ENCODE data around the gene MANBA.
"Not testable (repeated sequence)": the region's sequence is repeated elsewhere in the genome, so short reads cannot be mapped to it uniquely, and the experiment has no call there.

MANBA gene

GRCh38 chr4:102667001-102667400, 93.8 kb downstream of the MANBA start:
- DNase-seq, result no peak

GRCh38 chr4:102665527-102665926, 95.2 kb downstream of the MANBA start:
- no peak for DNase-seq

GRCh38 chr4:102663073-102663472, 97.7 kb downstream of the MANBA start:
- no peak for DNase-seq

- DNase-seq, result no peak
Measured at GRCh38 chr4:102657206-102657605, 103.6 kb downstream of the MANBA start.

- DNase-seq, result peak in 1 of 2 donors; percentile 30
Measured at GRCh38 chr4:102647117-102647516, 113.7 kb downstream of the MANBA start.

- no peak for DNase-seq
Measured at GRCh38 chr4:102642631-102643298, 118.0 kb downstream of the MANBA start.

- peak; percentile 50 to 79 for DNase-seq
Measured at GRCh38 chr4:102641793-102642192, 119.0 kb downstream of the MANBA start.

GRCh38 chr4:102640669-102641068, 120.1 kb downstream of the MANBA start:
- DNase-seq, result no peak

- DNase-seq, result no peak
Measured at GRCh38 chr4:102639598-102639997, 121.2 kb downstream of the MANBA start.

- no peak for DNase-seq
Measured at GRCh38 chr4:102638621-102639020, 122.1 kb downstream of the MANBA start.

- no peak for DNase-seq
Measured at GRCh38 chr4:102637391-102637790, 123.4 kb downstream of the MANBA start.

GRCh38 chr4:102633100-102633499, 127.7 kb downstream of the MANBA start:
- no peak for DNase-seq

- DNase-seq, result no peak
Measured at GRCh38 chr4:102632241-102633065, 128.3 kb downstream of the MANBA start.

- no peak for DNase-seq
Measured at GRCh38 chr4:102631616-102632015, 129.2 kb downstream of the MANBA start.

GRCh38 chr4:102629673-102630072, 131.1 kb downstream of the MANBA start:
- no peak for DNase-seq

- DNase-seq, result no peak
Measured at GRCh38 chr4:102627831-102628523, 132.8 kb downstream of the MANBA start.

GRCh38 chr4:102625232-102625930, 135.4 kb downstream of the MANBA start:
- peak in 1 of 2 donors; percentile 14 for DNase-seq

- DNase-seq, result no peak
Measured at GRCh38 chr4:102624505-102624904, 136.3 kb downstream of the MANBA start.

- DNase-seq, result no peak
Measured at GRCh38 chr4:102623622-102624021, 137.1 kb downstream of the MANBA start.

- DNase-seq, result peak in 1 of 2 donors; percentile 85
Measured at GRCh38 chr4:102620697-102621497, 139.9 kb downstream of the MANBA start.

- DNase-seq, result not testable (repeated sequence)
Measured at GRCh38 chr4:102619776-102620631, 140.8 kb downstream of the MANBA start.

Data from hippocampal formation (tissue), 2 donors.